Tibial nerve (tissue), 4 donors: ENCODE measurements around the gene SMCR8. TPM values are rescaled to one million over a fixed set of nuclear protein-coding genes. Genes with fewer than 3 reads are reported as not detected.

Experiments used
- DNase-seq, 2 donors: peaks; one replicate each; pipeline ENCODE4 v3.0.0-alpha.2; 2019; ENCODE audit warnings: low spot score in 2 of 2
- H3K27ac ChIP-seq, 4 donors: fragments of 200-600 bp; sonication (generic) in 3 of 4; one replicate each; pipeline ENCODE4 v1.5.1; 2017 to 2019; ENCODE audit warnings: mild to moderate bottlenecking in 1 of 4
- H3K27me3 ChIP-seq, 2 donors: fragments of 200-600 bp; sonication (generic) in 1 of 2; one replicate each; pipeline versions ENCODE4 v1.5.1 to v1.6.0; 2017 to 2019
- H3K36me3 ChIP-seq, 3 donors: fragments of 200-600 bp; sonication (generic); one replicate each; pipeline ENCODE4 v1.5.1; 2018 to 2019
- H3K4me1 ChIP-seq, 4 donors: fragments of 200-600 bp; sonication (generic) in 3 of 4; one replicate each; pipeline ENCODE4 v1.5.1; 2017 to 2019
- H3K4me3 ChIP-seq, 4 donors: fragments of 200-600 bp; sonication (generic) in 3 of 4; one replicate each; pipeline ENCODE4 v1.5.1; 2017 to 2019; ENCODE audit warnings: mild to moderate bottlenecking in 1 of 4, moderate library complexity in 1 of 4
- H3K9me3 ChIP-seq, 4 donors: fragments of 200-600 bp; sonication (generic) in 3 of 4; one replicate each; pipeline ENCODE4 v1.5.1; 2017 to 2019
- CTCF ChIP-seq, 5 experiments: fragments of 200-600 bp in 3 of 5; fragments of 450-650 bp in 2 of 5; sonication (generic) in 3 of 5; IDR thresholded peaks; one replicate each; pipeline ENCODE4 v1.5.1; 2016 to 2019; ENCODE audit warnings: antibody characterized with exemption in 5 of 5, mild to moderate bottlenecking in 3 of 5, moderate library complexity in 2 of 5
- EP300 ChIP-seq, 2 donors: sonication (generic); formaldehyde crosslinking; IDR thresholded peaks; one replicate each; pipeline ENCODE4 v1.6.1; 2017; ENCODE audit warnings: antibody characterized with exemption in 2 of 2, mild to moderate bottlenecking in 1 of 2
- POLR2A ChIP-seq, 2 donors: fragments of 450-650 bp; IDR thresholded peaks; one replicate each; pipeline ENCODE4 v1.6.1; 2017; ENCODE audit warnings: antibody characterized with exemption in 2 of 2, mild to moderate bottlenecking in 2 of 2, moderate library complexity in 2 of 2
- WGBS, 2 donors: methylation state at CpG; one replicate each; pipeline ENCODE4 v1.1.5; 2018; 5-methylcytosine and 5-hydroxymethylcytosine counted together
- total RNA-seq, 4 donors: library from RNA; depleted of rRNA; stranded (reverse); fragments of >200 nt; gene quantifications; one replicate each; pipeline ENCODE4 v1.1.0, GENCODE V29; 2016

Gene SMCR8
- total RNA-seq, 4 donors from 2014 or later: 11.4 to 13.5 (median 12.7) TPM

GRCh38 chr17:18339933-18340332 is 24.8 kb downstream of the SMCR8 start:
- TF ChIP-seq CTCF (IDR thresholded peaks at IDR 0.05): no peak
- TF ChIP-seq POLR2A (IDR thresholded peaks at IDR 0.05): no peak
- TF ChIP-seq EP300 (IDR thresholded peaks at IDR 0.05): no peak

GRCh38 chr17:18344021-18344420 is 28.9 kb downstream of the SMCR8 start:
- Histone ChIP-seq H3K4me1 (no peaks in the 10 kb centered on the region), H3K36me3 (peaks cover 7 to 98% (median 35%) of the 10 kb centered on the region in 3 donors), H3K27me3 (no peaks in the 10 kb centered on the region), H3K4me3 (no peak overlapping the region), H3K27ac (no peak overlapping the region), H3K9me3 (no peaks in the 10 kb centered on the region)
- TF ChIP-seq POLR2A (IDR thresholded peaks at IDR 0.05) (no peak), EP300 (IDR thresholded peaks at IDR 0.05) (no peak), CTCF (IDR thresholded peaks at IDR 0.05) (no peak)
- WGBS, 2 donors: 87% methylated on average over 5 of the region's 5 CpGs
- DNase-seq: no peak

More at GRCh38 chr17:18339933-18340332, 24.8 kb downstream of the SMCR8 start:
- peaks cover 4 to 96% (median 20%) of the 10 kb centered on the region in 3 donors for H3K36me3 ChIP-seq
- H3K27me3 ChIP-seq: no peaks in the 10 kb centered on the region
- no peaks in the 10 kb centered on the region for H3K9me3 ChIP-seq
- WGBS, 2 donors: 95 to 97% methylated on average over 13 of the region's 13 CpGs
- no peak overlapping the region for H3K4me3 ChIP-seq
- no peak overlapping the region for H3K27ac ChIP-seq
- no peaks in the 10 kb centered on the region for H3K4me1 ChIP-seq
- DNase-seq: no peak

- peaks cover 3 to 86% (median 16%) of the 10 kb centered on the region in 3 donors for H3K36me3 ChIP-seq
- no peak for TF ChIP-seq EP300 (IDR thresholded peaks at IDR 0.05)
- 96 to 97% methylated on average over 6 of the region's 6 CpGs for WGBS, 2 donors
These were observed 38.4 kb downstream of the SMCR8 start for GRCh38 chr17:18353541-18353940.

GRCh38 chr17:18356624-18357023 is 41.5 kb downstream of the SMCR8 start:
- no peak for TF ChIP-seq POLR2A (IDR thresholded peaks at IDR 0.05)
- TF ChIP-seq EP300 (IDR thresholded peaks at IDR 0.05): peak; percentile 50 to 82
- TF ChIP-seq CTCF (IDR thresholded peaks at IDR 0.05): no peak
- peak in 1 of 2 donors; percentile 77 for DNase-seq
- Histone ChIP-seq H3K27me3 (no peaks in the 10 kb centered on the region), H3K4me1 (peaks cover 0 to 23% (median 0%) of the 10 kb centered on the region in 4 donors), H3K27ac (peak overlapping the region in 3 of 4 donors; percentile 46 to 71 (median 47)), H3K9me3 (no peaks in the 10 kb centered on the region), H3K4me3 (no peak overlapping the region), H3K36me3 (peaks cover 0 to 76% (median 6%) of the 10 kb centered on the region in 3 donors)
- WGBS, 2 donors: 83 to 87% methylated on average over 10 of the region's 10 CpGs

More at GRCh38 chr17:18353541-18353940, 38.4 kb downstream of the SMCR8 start:
- H3K27me3 ChIP-seq: no peaks in the 10 kb centered on the region
- no peaks in the 10 kb centered on the region for H3K9me3 ChIP-seq
- no peak for DNase-seq
- H3K4me1 ChIP-seq: peaks cover 0 to 16% (median 0%) of the 10 kb centered on the region in 4 donors
- H3K4me3 ChIP-seq: no peak overlapping the region
- H3K27ac ChIP-seq: no peak overlapping the region

- H3K9me3 ChIP-seq: no peaks in the 10 kb centered on the region
- peak overlapping the region in 2 of 4 donors; percentile 33 to 93 for H3K27ac ChIP-seq
- no peak for DNase-seq
- peaks cover 0 to 40% (median 0%) of the 10 kb centered on the region in 4 donors for H3K4me1 ChIP-seq
- H3K27me3 ChIP-seq: no peaks in the 10 kb centered on the region
- no peak for TF ChIP-seq EP300 (IDR thresholded peaks at IDR 0.05)
- H3K36me3 ChIP-seq: peaks cover 0 to 37% (median 0%) of the 10 kb centered on the region in 3 donors
- no peak overlapping the region for H3K4me3 ChIP-seq
- WGBS, 2 donors: 83 to 88% methylated on average over 8 of the region's 8 CpGs
These were observed 45.4 kb downstream of the SMCR8 start for GRCh38 chr17:18360518-18360917.

GRCh38 chr17:18361837-18362697 is 47.0 kb downstream of the SMCR8 start:
- peaks cover 0 to 27% (median 0%) of the 10 kb centered on the region in 3 donors for H3K36me3 ChIP-seq
- H3K27ac ChIP-seq: peak overlapping the region; percentile 73 to 98 (median 88)
- H3K27me3 ChIP-seq: no peaks in the 10 kb centered on the region
- TF ChIP-seq CTCF (IDR thresholded peaks at IDR 0.05): no peak
- TF ChIP-seq POLR2A (IDR thresholded peaks at IDR 0.05): no peak
- TF ChIP-seq EP300 (IDR thresholded peaks at IDR 0.05): no peak
- no peaks in the 10 kb centered on the region for H3K9me3 ChIP-seq
- H3K4me3 ChIP-seq: peak overlapping the region; percentile 68 to 97 (median 84)
- H3K4me1 ChIP-seq: peaks cover 0 to 35% (median 0%) of the 10 kb centered on the region in 4 donors
- DNase-seq: no peak
- 32 to 42% methylated on average over 15 of the region's 15 CpGs for WGBS, 2 donors
